Epithelial cell of proximal tubule (primary cell): Measurements from ENCODE around the gene GATA6. TPM values are rescaled to one million over a fixed set of nuclear protein-coding genes. Genes with fewer than 3 reads are reported as not detected.
"Not testable (repeated sequence)": the region's sequence is repeated elsewhere in the genome, so short reads cannot be mapped to it uniquely, and the experiment has no call there.

Experiments used
- DNase-seq: peaks from one replicate; pipeline ENCODE4 v3.0.0-alpha.2; 2011; ENCODE audit warnings: low read depth
- H3K4me3 ChIP-seq: 2 replicates; pipeline ENCODE4 v1.5.1; 2011; ENCODE audit warnings: low read depth, mild to moderate bottlenecking, low read length
- total RNA-seq: library from RNA; depleted of rRNA; stranded (reverse); fragments of >200 nt; gene quantifications from 2 replicates; pipeline ENCODE4 v1.2.3, GENCODE V29; 2015
- TF ChIP-seq, protein P1 (sequence below): conservative IDR thresholded peaks from 2 replicates; pipeline ENCODE4 v1.5.1; 2012; ENCODE audit warnings: low read depth, mild to moderate bottlenecking, low read length

The GATA6 gene
- total RNA-seq, 1 donor from 2014 or later: 1.2 TPM

DNA sequence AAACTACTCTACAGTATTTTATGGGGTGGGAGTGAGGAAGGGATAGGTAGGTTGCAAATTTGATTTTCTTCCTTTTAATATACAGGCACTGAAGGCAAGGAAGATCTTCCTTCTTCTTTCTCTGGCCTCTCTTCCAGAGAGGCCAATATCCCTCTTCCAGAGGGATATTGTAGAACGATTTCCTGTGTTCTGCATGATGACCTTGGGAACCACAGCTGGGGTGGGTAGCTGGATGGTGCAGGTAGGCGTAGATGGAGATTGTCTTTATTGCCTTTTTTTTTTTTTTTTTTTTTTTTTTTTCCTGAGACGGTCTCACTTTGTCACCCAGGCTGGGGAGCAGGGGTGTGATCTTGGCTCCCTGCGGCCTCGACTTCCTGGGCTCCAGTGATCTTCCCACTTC is 49.4 kb downstream of the GATA6 start:
- no peak overlapping the region for H3K4me3 ChIP-seq
- no peak for DNase-seq
- TF ChIP-seq, protein P1, sequence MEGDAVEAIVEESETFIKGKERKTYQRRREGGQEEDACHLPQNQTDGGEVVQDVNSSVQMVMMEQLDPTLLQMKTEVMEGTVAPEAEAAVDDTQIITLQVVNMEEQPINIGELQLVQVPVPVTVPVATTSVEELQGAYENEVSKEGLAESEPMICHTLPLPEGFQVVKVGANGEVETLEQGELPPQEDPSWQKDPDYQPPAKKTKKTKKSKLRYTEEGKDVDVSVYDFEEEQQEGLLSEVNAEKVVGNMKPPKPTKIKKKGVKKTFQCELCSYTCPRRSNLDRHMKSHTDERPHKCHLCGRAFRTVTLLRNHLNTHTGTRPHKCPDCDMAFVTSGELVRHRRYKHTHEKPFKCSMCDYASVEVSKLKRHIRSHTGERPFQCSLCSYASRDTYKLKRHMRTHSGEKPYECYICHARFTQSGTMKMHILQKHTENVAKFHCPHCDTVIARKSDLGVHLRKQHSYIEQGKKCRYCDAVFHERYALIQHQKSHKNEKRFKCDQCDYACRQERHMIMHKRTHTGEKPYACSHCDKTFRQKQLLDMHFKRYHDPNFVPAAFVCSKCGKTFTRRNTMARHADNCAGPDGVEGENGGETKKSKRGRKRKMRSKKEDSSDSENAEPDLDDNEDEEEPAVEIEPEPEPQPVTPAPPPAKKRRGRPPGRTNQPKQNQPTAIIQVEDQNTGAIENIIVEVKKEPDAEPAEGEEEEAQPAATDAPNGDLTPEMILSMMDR: no peak

DNA sequence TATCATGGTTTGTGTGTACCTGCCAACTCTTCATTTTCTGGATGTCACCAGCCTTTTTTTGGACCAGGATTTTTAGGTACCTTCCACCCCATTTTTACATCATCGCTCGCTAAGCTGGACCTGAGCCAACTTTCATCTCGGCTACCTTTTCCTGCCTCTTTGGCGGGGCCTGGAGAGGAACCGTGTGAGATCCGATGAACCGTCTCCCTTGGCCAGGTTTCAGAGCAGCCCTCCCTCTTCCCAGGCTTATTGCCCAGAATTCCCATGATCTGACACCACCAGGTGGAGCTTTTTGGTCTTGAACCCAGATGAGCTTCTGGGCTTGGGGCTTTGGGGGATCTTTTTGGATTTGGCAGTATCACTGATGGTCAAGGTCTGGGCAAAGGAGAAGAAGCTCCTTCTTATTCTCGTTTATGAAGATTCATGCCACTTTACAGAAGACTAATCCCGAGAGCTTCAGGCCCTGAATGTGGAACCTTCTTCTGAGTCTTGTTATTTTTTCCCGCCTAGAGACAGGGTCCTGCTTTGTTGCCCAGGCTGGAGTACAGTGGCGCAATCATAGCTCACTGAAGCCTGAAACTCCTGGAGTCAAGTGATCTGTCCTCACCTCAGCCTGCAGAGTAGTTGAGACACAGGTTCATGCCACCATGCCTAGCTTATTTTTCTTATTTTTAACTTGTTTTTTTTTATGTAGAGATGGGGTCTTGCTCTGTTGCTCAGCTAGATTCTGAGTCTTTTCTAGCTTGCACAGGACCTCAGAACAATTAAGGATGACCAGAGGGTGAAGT is 50.4 kb downstream of the GATA6 start:
- TF ChIP-seq, protein P1: peak; percentile 41
- no peak overlapping the region for H3K4me3 ChIP-seq
- no peak for DNase-seq

DNA sequence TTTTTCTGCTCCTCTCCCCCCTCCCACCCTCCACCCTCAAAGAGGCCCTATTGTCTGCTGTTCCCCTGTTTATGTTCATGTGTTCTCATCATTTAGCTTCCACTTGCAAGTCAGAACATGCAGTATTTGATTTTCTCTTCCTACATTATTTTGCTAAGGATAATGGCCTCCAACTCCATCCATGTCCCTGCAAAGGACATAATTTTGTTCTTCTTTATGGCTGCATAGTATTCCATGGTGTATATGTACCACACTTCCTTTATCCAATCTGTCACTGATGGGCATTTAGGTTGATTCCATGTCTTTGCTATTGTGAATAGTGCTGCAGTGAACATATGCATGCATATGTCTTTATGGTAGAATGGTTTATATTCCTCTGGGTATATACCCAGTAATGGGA is 51.2 kb downstream of the GATA6 start:
- DNase-seq, H3K4me3 ChIP-seq: not testable (repeated sequence)

DNA sequence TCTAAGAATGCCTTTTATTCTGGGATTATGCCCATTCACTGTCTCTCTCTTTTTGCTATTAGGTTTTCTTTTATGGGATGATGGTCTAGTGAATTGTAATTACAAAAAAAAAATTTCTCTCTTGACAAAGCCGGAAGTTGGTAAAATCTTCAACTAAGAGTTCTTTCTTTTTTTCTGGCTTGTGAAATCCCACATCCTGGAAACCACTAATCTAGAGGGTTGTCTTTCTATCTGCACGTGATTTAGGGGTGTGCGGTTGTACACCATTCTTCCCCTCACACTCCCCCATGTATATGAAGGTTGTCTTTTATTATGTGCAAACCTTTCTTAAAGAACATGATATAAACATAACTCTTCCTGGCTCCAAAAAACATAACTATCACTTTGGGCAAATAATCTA is 52.0 kb downstream of the GATA6 start:
- no peak for DNase-seq
- no peak overlapping the region for H3K4me3 ChIP-seq
- TF ChIP-seq, protein P1: no peak

DNA sequence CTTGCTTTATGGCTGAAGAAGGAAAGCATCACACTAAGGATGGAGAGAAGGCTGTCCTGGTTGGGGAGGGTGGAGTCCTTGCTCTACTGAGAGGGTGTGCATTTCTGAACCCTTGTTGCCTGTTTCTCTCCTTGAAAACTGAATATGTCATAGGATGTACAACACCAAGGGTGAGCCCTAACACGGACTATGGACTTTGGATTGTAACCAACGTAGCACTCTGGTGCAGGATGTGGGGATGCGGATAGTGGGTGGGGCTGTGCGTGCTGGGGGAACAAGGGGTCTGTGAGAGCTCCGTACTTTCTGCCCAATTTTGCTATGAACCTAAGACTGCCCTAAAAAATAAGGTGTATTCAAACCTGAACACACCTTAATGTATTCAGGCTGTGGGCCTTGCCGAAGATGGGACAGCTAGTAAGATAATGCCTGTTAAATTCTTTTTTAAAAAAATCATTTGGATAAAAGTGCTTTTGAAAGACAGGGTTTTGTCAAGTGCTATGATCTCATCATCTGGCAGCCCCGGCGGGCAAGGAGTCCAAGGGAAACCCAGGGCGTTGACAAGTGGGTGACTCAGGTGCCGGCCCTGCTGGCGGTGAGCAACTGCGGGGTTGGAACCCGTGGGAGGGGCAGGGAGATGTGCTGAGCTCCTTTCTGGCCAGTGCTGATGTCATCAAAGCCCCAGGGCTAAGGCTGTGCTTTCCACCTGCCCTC is 54.0 kb downstream of the GATA6 start:
- H3K4me3 ChIP-seq: no peak overlapping the region
- TF ChIP-seq, protein P1: no peak
- DNase-seq: peak; percentile 76

DNA sequence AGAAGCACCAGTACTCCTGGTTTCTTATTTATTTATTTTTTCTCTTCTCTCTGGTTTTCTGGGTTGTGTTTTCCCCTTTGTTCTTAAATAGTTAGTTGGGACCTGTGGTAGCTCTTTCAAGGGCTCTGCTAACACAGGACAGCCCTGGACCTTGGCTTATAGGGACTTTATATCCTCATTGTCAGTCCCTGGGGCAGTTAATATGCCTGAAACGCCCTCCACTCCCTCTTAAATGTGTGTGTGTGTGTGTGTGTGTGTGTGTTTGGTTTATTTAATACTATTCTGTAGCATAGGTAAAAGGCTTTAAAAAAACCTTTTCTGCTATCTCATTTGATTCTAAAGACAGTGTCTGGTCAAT is 54.6 kb downstream of the GATA6 start:
- no peak overlapping the region for H3K4me3 ChIP-seq
- DNase-seq: no peak
- TF ChIP-seq, protein P1: no peak

DNA sequence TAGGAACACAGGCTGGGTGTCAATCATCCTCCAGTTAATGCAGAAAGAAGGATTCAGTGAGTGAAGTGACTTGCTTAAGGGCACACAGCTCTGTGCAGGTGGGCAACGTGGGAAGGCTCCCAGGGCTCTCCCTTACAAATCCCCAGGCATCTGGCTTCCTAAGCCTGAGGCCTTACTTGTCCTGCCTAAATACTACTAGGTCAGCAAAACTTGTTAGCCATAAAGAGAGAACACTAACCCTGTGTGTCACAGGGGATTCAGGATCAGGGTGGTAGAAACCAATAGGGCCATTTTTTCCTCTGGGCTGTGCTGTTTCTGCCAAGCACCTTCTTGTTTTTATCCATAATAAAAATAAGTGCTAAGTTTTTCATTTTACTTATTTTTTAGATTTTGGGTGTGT is 55.0 kb downstream of the GATA6 start:
- no peak for DNase-seq
- no peak overlapping the region for H3K4me3 ChIP-seq
- TF ChIP-seq, protein P1: no peak
